Measurements from ENCODE around the gene GNGT2.

GNGT2 gene

GRCh38 chr17:49210158-49211029, at the start of gene GNGT2, which contains the start of gene ABI3:
TSS of gene GNGT2 (minus strand) at chr17:49210574. CDS start at chr17:49207422, 3,152 bp downstream.
TSS of gene ABI3 (plus strand) at chr17:49210707. CDS start at chr17:49210725, 18 bp downstream.
- TF ChIP-seq CTCF (IDR thresholded peaks at IDR 0.05; ENCODE audit: low read depth, low read length): no peak
- no peak for DNase-seq (ENCODE audit: extremely low read depth, low read depth)

DNA sequence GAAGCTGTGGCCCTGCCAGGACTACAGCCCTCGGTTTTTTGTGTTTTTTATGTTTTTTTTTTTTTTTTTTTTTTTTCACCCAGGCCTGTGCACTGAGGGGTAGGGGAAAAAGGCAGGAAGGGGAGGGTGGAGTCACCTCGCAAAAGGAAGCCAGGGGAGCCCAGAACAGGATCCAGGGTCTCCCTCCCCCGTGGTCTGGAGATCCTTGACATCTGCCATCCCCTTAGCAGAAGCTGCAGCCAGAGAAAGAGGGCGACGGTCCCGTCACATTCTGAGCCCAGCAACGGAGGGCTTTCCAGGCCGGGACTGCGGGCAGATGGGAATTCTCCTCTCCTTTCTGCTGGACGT, 49.3 kb upstream of the GNGT2 start:
- no peak for DNase-seq (ENCODE audit: extremely low read depth, low read depth)
- no peak for TF ChIP-seq CTCF (IDR thresholded peaks at IDR 0.05; ENCODE audit: low read depth, low read length)

DNA sequence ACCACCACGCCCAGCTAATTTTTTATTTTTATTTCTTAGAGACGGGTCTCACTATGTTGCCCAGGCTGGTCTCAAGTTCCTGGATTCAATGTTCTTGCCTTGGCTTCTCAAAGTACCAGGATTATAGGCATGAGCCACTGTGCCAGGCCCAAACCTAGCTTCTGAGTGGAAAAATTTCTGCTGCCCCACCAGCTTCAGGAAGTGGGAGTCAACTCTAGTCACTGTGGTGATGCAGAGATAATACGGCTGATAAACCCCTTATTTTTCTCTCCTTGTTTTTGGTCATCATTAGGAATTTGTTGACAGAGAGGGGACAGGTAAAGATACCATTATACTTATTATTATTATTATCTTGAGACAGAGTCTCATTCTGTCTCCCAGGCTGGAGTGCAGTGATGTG, 48.0 kb upstream of the GNGT2 start:
- DNase-seq (ENCODE audit: extremely low read depth, low read depth): no peak
- TF ChIP-seq CTCF (IDR thresholded peaks at IDR 0.05; ENCODE audit: low read depth, low read length): no peak

DNA sequence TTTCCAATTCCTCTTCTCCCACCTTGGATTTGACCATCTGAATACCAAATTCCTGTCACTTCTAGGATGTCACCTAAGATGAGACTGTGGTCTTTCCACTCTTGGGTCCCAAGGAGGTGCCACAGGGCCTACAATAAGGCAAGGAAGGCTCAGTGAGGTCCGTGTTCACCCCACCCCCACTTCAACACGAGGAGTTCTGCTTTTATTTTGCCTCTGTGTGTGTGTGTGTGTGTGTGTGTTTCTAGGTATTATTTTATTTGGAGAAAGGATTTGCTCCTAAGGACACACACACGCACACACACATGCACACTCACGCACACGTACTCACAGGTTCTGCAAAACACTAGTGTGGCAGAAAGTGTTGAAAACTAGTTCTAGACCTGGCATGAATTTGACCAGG, 44.8 kb upstream of the GNGT2 start:
- no peak for TF ChIP-seq CTCF (IDR thresholded peaks at IDR 0.05; ENCODE audit: low read depth, low read length)
- no peak for DNase-seq (ENCODE audit: extremely low read depth, low read depth)

GRCh38 chr17:49254066-49254465, 43.7 kb upstream of the GNGT2 start:
- TF ChIP-seq CTCF (IDR thresholded peaks at IDR 0.05; ENCODE audit: low read depth, low read length): no peak
- no peak for DNase-seq (ENCODE audit: extremely low read depth, low read depth)

DNA sequence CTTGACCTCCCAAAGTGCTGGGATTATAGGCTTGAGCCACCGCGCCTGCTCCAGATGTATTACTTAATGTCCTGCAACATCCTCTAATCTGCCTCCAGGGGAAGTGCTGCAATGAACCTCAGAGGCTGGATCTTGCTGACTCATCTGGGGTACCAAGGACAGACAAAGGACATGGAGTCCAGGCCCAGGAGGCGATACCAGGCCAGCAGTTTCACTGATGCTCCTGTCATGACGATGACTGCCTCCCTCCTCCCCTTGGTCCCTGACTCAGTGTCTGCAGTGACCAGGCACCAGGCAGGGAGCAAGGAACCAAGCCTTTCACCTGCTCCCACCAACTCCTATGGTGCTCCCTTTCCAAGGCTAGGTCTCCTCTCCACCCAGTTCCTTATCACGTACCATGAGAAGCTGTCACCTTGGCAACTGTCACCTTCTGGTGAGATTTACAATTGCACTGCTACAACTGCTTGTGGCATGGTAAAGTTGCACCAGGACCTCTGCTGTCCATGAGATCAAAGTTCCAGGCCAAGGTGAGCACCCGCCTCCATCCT, 41.8 kb upstream of the GNGT2 start:
- no peak for DNase-seq (ENCODE audit: extremely low read depth, low read depth)

More for the DNA sequence above, 41.8 kb upstream of the GNGT2 start:
- no peak for TF ChIP-seq CTCF (IDR thresholded peaks at IDR 0.05; ENCODE audit: low read depth, low read length)
